ENCODE results near the gene CAPSL.

DNA sequence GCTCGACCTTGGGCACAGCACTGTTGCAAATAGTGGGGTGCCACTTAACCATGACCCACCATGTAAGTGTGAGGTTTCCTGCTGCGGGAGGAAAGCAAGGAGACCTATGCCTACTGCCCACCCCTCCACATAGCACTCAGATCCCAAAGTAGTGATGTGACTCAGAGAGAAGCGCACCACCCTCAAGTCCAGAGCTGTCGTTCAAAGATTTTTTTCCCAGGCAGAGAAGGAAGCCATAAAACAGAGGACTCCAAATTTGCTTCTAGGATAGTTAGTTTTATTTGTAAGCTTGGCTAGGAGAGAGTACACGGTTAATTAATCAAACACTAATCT is 33.4 kb upstream of the CAPSL start:
- TF ChIP-seq, protein P1, sequence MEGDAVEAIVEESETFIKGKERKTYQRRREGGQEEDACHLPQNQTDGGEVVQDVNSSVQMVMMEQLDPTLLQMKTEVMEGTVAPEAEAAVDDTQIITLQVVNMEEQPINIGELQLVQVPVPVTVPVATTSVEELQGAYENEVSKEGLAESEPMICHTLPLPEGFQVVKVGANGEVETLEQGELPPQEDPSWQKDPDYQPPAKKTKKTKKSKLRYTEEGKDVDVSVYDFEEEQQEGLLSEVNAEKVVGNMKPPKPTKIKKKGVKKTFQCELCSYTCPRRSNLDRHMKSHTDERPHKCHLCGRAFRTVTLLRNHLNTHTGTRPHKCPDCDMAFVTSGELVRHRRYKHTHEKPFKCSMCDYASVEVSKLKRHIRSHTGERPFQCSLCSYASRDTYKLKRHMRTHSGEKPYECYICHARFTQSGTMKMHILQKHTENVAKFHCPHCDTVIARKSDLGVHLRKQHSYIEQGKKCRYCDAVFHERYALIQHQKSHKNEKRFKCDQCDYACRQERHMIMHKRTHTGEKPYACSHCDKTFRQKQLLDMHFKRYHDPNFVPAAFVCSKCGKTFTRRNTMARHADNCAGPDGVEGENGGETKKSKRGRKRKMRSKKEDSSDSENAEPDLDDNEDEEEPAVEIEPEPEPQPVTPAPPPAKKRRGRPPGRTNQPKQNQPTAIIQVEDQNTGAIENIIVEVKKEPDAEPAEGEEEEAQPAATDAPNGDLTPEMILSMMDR (IDR thresholded peaks at IDR 0.05; ENCODE audit: low read length), result no peak
- TF ChIP-seq EZH2 (optimal IDR thresholded peaks at IDR 0.05; ENCODE audit: low read depth, low read length), result no peak

Measured in MM.1S (cell line).